GM12873 (cell line): ENCODE results near the gene MPDZ.

Experiments used
- TF ChIP-seq, protein P1 (sequence below): IDR thresholded peaks from 2 replicates; pipeline ENCODE4 v1.5.1; 2012; ENCODE audit warnings: low read depth, mild to moderate bottlenecking, moderate library complexity, low read length, control low read depth; ENCODE audit not compliant: insufficient read depth; ENCODE audit errors: missing control alignments

MPDZ gene

DNA sequence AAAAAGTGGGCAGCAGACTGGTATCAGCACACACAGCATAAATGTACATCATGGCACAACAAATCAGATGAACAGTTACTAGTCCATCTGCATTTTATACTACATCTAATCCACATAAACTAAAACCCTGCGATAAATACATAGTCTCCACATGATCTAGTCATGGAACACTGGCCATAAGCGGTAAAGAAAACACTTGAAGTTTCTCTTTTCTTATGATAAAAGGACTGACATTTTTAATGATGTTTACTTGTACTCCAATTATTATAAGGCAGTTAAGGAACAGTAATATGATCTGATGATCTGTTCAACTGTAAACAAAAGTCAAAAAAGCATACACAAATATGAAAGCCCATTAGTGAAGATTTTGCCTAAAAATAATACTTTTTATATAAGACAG is 112.5 kb downstream of the MPDZ start:
- TF ChIP-seq, protein P1, sequence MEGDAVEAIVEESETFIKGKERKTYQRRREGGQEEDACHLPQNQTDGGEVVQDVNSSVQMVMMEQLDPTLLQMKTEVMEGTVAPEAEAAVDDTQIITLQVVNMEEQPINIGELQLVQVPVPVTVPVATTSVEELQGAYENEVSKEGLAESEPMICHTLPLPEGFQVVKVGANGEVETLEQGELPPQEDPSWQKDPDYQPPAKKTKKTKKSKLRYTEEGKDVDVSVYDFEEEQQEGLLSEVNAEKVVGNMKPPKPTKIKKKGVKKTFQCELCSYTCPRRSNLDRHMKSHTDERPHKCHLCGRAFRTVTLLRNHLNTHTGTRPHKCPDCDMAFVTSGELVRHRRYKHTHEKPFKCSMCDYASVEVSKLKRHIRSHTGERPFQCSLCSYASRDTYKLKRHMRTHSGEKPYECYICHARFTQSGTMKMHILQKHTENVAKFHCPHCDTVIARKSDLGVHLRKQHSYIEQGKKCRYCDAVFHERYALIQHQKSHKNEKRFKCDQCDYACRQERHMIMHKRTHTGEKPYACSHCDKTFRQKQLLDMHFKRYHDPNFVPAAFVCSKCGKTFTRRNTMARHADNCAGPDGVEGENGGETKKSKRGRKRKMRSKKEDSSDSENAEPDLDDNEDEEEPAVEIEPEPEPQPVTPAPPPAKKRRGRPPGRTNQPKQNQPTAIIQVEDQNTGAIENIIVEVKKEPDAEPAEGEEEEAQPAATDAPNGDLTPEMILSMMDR, result no peak

DNA sequence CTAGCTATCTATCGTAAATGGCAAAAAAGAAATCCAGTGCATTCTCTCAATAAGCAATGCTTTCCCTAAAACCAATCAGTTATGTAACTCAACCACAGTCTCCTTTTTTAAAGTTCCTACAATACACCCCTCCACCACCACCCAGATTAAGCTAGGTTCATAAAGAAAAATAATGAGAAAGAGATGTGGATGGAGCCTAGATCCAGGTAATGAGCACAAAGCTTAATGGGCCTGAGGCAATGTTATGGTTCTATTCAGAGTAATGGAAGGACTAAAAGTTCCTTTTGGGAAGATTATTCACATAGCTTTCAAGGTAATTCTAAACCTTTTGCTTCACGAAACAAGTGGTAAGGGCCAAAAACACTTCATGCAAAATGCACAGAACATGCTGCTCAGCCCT is 113.5 kb downstream of the MPDZ start:
- TF ChIP-seq, protein P1, result no peak

DNA sequence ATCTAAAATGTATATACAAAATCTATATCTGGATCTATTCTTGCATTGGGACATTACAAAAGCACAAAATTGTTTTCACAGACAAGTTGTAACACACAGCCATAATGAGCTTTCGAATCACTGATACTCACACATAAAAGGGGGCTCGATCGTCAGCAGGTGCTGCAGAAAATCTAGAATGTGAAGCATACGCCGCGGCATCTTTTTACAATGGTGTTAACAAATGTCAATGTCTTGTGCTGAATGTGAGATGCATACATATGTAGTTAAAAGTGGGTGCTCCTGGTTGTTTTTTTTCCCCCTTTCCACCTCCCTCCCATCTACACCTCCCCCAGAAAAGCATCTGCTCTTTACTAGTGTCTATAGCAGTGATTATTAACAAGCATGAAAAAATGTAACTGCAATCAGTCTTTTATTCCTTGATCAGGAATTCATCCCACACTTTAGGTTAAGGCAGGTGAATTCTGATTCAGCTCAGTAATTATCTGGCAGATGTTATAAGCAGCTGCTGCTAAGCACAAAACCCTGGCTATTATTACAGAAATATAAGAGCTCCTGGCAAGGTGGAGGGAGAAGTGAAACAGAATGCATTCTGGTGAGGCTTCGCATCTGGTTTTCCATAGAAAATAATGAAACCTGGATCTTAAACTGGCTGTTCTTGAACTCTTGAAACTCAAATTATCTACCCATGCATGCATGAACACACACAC is 114.1 kb downstream of the MPDZ start:
- TF ChIP-seq, protein P1, result no peak

DNA sequence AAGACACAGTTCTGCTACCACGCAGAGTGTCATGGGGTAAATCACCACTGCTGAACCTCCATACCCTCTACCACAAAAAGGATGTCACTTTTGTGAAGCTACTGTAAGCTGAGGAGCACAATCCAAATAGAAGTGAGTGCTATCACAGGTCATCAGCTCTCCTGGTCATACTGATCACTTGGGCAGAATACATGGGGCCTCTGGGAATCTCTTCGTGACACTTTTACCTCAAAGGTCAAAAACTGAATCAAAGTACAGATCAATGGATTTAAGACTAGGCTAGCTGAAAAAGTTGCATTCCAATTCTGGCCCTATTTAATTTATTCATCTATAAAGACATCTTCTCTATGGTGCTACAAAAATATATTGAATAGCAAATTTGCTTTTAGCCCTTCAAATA is 115.5 kb downstream of the MPDZ start:
- TF ChIP-seq, protein P1, result no peak

DNA sequence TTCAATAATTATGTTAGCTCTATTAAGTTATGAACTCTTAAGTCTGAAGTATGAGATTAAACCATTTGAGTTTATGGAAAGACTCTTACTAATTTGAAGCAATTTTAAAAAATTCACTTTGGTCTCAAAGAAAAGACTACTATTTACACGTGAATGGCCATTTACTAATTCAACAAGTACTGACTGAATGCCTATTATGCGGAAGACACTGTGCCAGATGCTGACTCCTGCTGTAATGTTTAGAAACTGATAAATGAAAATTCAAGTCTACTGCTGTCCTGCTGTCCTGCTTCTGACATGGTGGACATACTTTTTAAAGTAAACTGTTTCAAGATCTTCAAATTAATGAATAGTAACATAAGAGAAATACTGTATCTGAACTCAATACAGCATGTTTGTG is 116.2 kb downstream of the MPDZ start:
- TF ChIP-seq, protein P1, result no peak

DNA sequence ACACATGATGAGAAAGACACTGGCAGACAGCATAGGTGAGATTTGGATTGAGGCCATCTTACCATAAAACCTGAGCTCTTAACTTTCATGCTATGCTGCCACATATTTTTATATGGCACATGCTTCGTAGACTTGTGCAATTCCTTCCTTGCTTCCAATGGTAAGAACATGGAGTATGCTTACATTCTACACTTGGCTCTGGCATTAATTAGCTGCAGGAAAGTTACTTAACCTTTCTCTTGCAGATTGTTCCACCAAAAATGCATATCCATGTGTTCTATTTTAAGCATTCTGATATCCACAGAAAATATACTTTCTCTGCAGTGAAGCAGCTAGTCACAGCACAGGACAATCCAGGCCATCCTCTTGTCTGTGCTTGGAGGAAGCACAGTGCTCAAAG is 119.4 kb downstream of the MPDZ start:
- TF ChIP-seq, protein P1, result no peak

DNA sequence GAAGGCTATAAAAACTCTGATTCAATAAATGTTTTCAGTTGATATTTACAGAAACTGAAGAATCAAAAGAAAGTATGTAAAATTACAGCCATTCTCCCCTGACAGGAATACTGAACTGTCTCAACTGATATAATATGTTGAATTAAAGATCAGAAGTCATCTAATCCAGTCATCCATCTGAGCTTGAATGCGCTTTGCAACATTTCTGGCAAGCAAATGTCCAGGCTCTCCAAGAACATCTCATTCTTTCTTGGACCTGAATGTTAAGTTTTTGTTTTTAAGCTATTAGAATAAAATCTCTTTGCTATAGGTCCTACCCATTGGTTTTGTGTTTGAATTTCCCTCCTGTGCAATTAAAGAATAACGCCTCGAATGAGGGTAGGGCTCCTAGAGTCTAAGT is 120.5 kb downstream of the MPDZ start:
- TF ChIP-seq, protein P1, result no peak
